AG20443 (cell line): Measurements from ENCODE around the gene KIAA0586.
"Not testable (repeated sequence)": the region's sequence is repeated elsewhere in the genome, so short reads cannot be mapped to it uniquely, and the experiment has no call there.

ENCODE experiments used
- DNase-seq: peaks from one replicate; pipeline ENCODE4 v3.0.0; 2012; ENCODE audit warnings: low spot score, mixed read lengths

Gene KIAA0586

GRCh38 chr14:58427281-58428117, at the start of gene KIAA0586, which contains the start of gene TIMM9:
KIAA0586 (plus strand) TSS chr14:58427719; CDS start chr14:58428265, 546 bp downstream.
TIMM9 (minus strand) TSS chr14:58427531; CDS start chr14:58411945, 15,586 bp downstream.
- peak; percentile 98 for DNase-seq

DNA sequence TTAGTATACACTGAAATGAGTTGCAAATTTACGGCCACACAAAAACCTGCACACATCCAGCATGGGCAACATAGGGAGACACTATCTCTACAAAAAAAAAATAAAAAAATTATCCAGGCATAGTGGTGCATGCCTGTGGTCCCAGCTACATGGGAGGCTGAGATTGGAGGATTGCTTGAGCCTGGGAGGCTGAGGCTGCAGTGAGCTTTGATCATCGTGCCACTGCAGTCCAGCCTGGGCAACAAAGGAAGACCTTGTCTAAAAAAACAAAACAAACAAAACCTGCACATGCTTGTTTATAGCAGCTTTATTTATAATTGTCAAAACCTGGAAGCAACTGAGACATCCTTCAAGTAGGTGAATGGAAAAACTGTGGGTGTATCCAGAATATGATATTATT, 36.7 kb upstream of the KIAA0586 start:
- DNase-seq: no peak

- DNase-seq: no peak
These were observed 32.0 kb upstream of the KIAA0586 start for GRCh38 chr14:58395562-58395811.

DNA sequence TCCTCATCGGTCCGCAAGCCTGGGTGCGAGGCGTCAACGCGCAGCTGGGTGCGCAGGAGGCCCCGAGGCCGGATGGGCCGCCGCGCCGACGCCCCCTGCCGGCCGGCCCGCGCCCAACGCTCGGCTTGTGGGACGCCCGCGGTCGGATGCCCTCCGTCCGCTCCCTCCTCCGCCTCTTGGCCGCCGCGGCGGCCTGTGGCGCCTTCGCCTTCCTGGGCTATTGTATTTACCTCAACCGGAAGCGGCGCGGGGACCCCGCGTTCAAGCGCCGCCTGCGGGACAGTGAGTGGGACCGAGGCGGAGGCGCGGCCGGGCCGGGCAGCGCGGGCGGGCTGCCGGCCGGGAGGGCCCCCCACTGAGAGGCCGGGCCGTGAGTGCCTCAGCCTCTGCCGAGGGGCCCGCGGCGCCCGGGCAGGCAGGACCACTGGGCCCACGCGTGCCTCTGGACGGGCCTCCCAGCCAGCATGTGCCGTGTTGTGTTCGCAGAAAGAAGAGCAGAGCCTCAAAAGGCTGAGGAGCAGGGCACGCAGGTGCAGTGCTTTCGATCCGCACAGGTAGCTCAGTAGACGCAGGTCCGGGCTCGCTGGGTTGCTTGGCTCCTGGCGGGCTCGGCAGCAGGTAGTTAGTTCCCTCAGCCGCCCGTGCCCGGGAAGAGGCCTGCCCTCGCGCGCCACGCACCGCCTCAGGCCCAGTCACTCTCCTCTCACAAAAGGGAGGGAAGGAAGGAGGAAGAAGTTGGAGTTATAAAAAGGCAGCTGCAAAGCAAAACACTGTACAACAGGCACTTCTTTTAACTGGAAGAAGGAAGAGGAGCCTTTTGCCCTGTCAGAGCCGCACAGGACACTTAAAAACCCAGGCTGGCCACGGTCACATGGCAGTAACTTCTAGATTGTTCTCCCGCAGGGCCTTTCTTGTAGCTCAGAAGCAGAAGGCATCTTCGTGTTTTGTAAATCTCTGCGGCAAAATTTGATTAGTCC, 31.4 kb upstream of the KIAA0586 start, which contains the start of gene TOMM20L:
TOMM20L (plus strand) TSS at position 119 of the 977 bp plus-strand sequence; CDS start at position 147, 28 bp downstream.
- DNase-seq: peak; percentile 96

DNA sequence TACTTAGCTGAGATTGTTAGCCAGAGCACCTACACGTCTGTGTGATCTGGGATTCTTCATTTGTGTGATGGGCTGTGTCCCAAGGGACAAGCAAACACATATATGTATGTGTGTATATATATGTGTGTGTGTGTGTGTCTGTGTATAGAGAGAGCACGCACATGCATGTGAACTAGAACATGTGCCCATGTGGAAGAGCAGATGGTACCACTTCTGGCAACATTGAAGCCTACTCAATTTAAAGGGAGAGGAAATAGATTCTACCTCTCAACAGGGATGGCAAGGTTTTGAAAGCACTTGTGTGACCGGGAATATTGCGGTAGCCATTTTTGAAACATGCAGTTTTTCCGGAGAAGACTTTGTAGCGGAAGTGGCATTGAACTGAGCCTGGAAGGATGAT, 30.4 kb upstream of the KIAA0586 start:
- no peak for DNase-seq

DNA sequence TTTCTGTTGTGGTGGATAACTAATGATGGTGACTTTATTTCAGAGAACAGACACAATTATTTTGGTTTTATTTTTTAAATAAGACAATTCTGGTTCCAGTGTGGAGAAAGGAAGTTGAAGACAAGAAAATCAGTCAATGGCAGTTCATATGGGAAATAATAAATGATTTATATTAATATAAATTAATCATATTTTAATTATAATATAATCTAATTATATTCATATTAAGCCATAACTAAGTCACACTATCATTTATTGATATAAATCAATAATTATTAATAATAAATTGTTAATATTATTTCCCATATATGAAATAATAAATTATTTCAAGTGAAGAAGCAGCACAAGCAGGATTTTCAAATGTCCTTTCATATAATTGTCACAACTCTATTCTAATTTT, 29.0 kb upstream of the KIAA0586 start:
- DNase-seq: no peak

DNA sequence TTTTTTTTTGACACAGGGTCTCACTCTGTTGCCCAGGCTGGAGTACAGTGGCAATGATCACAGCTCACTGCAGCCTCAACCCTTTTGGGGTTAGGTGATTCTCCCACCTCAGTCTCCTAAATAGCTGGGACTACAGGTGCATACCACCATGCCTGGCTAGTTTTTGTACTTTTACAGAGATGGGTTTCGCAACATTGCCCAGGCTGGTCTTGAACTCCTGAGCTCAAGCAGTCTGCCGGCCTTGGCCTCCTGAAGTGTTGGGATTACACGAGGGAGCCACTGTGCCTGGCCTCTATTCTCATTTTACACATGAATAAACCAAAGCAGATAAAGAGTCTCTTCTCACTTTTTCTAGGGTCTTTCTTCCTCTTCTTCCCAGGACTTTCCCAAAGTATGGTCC, 28.6 kb upstream of the KIAA0586 start:
- DNase-seq: no peak

DNA sequence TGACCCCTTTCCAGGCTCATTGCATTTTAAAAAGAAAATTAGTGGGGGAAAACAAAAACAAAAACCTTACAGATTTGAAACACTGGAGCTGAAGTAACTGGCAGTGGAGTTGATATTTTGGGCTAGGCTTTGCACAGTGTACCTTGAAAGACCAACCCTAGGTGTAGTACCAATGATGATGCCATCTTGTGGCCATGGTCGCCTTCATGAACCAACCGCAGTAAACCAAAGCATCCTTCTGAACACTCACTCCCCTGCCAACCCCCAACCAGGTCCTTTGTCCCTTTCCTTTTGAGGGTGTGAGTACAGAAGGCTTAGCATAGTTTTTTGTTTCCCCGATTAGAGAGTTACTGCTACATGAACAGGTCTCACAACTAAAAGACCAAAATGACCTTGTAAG, 25.9 kb upstream of the KIAA0586 start:
- DNase-seq: no peak

DNA sequence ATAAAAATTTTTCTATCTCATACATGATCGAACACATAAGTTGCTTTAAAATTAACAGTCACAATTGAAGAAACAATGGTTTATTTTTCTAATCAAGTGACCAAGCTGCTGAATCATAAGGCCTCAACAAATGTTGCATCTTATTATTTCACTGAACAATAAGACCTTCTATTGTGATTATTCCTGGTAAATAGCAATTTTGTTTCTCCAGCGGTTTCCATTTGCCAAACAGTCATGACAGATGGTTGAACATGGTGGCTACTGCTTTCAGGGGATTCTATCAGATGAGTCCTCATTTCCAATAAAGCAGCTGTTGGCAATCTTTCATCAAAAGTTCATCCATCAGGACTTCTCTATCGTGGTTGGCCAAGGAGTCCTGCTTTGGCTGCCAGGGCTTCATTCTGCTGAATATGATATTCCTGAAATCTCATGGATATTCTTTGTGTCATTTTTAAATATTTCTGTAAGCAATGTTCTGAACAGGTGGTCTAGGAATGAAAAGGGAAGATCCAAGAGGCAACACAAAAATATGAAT, 18.8 kb upstream of the KIAA0586 start:
- DNase-seq: no peak

DNA sequence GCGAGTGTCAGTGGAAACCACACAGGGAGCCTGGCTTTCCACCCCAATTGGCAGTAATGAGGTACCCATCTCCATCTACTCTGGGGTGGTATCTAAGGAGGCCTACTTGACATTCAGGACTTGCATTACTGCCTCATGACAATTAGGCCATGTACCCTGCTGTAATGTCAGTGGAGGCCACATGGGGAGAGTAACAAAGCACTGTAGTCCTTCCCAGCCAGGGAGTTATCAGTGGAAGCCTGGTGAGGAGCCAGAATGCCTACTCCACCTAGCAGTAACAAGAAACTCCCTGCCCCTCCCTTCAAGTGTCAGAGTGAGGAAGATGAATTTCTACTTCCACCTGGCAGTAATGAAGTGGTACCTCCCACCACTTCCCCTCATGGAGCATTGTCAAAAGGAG, 12.7 kb upstream of the KIAA0586 start:
- DNase-seq: no peak

GRCh38 chr14:58415636-58416547, 11.6 kb upstream of the KIAA0586 start:
- DNase-seq: no peak

- DNase-seq: not testable (repeated sequence)
These were observed 10.6 kb upstream of the KIAA0586 start for GRCh38 chr14:58416934-58417333.

DNA sequence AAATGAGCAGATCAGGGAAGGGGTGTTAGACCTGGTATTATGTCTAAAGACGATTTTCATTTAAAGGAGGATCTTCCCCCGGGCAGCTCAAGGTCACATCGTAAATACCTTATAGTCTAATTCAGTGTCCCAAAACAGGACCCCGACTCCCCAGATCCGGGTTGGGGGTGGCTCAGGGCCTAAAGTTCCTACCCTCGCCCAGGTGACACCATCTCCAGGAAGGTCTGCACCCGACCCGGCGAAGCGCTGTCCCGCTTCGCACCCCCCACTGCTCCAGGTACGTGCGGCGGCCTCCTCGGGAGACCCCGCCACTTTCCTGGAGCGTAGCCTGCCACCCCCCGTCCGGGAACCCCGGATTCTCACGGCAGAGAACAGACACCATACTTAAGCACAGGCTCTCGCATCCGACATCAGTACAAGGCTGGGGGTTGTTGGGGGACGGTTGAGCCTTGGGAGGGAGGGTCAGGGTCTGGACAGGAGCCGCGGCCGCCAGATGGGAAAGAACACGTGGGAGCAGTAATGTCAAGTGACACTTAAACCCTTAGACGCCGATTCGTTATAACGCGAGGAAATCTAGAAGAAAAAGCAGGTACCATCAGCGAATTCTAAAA, 744 bp upstream of the KIAA0586 start:
- DNase-seq: peak; percentile 76

GRCh38 chr14:58428118-58428683, 682 bp downstream of the KIAA0586 start:
- peak; percentile 43 for DNase-seq

GRCh38 chr14:58430156-58430555, 2.6 kb downstream of the KIAA0586 start:
- peak; percentile 10 for DNase-seq

DNA sequence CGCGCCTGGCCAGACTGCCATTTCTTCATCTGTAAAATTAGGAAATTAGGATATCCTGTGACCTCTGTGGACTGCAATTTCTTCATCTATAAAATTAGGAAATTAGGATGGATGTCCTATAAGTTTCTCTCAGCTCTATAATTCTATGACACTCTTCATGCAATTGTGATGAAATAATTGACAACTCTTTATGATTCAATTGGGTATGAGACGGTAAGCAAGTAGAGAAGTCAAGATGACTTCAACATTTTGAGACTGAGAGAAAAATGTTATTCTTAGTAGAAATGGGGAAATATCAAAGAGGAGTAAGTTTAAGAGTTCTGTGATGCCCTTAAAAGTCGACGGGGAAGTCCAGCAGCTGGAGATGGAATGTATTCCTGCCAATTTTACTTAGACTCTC, 12.0 kb downstream of the KIAA0586 start:
- no peak for DNase-seq

DNA sequence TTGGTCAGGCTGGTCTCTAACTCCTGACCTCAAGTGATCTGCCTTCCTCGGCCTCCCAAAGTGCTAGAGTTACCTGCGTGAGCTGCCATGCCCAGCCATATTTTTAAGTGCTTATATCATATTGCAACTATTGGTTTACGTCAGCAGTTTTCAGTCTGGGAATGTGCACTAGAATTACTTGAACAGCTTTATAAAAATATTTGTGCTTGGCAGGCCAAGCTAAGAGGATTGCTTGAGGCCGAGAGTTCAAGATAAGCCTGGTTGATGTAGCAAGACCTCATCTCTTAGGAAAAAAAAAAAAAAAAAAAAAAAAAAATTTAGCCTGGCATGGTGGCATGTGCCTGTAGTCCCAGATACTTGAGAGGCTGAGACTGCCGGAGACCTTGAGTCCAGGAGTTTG, 17.1 kb downstream of the KIAA0586 start:
- no peak for DNase-seq

GRCh38 chr14:58455593-58456265, 28.2 kb downstream of the KIAA0586 start:
- no peak for DNase-seq

DNA sequence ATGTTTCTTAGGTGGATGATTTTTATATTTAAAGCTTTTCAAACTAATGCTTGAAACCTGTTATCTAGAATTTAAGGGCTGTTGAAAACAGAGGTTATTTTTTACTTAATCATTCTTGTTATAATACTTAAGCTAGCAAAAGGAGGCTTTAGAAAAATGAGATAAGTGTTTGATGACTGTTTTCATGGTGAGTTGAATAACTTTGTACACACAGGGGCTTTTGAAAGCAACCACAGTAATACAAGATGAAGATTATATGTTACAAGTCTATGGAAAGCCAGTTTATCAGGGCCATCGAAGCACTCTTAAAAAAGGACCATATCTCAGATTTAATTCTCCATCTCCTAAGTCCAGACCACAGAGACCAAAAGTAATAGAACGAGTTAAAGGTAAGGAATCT, 33.3 kb downstream of the KIAA0586 start:
- DNase-seq: no peak

DNA sequence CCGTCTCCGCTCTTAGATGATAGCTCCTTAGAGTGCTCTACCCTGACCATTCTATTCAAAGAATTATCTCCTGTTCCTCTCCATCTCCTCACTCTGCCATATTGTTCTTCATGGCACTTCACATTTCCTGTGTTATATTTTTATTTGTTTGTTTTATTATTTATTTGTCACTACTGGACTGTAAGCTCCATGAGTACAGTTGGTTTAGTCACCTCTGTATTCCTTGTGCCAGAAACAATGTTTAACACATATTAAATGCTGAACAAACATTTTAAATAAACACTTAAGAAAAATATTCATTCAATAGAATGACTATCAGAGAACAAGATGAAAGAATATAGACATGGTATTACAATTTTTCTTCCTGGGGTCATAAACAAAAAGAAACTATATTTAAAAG, 35.6 kb downstream of the KIAA0586 start:
- no peak for DNase-seq
